Left lung (tissue), 10 donors: ENCODE results near the gene LCN12. TPM values are rescaled to one million over a fixed set of nuclear protein-coding genes. Genes with fewer than 3 reads are reported as not detected.

Source experiments
- ATAC-seq: fragments of 200-7000 bp; cut with Tn5 transposase; one replicate; pipeline ENCODE4 v1.9.1; 2020; ENCODE audit warnings: moderate library complexity
- DNase-seq, 4 donors: peaks; one replicate each; pipeline ENCODE4 v3.0.0-alpha.2; 2013 to 2020
- H3K27ac ChIP-seq, 2 donors: fragments of 200-600 bp; sonication (generic) in 1 of 2; one replicate each; pipeline versions ENCODE4 v1.5.0 to v1.8.0; 2020 to 2021
- H3K27me3 ChIP-seq, 2 donors: fragments of 200-600 bp; sonication (generic) in 1 of 2; one replicate each; pipeline versions ENCODE4 v1.5.0 to v1.8.0; 2020 to 2021
- H3K36me3 ChIP-seq, 2 donors: fragments of 200-600 bp; sonication (generic) in 1 of 2; one replicate each; pipeline versions ENCODE4 v1.5.0 to v1.8.0; 2020 to 2021
- H3K4me1 ChIP-seq, 2 donors: fragments of 200-600 bp; one replicate each; pipeline ENCODE4 v1.8.0; 2021
- H3K4me3 ChIP-seq, 2 donors: fragments of 200-600 bp; sonication (generic) in 1 of 2; one replicate each; pipeline versions ENCODE4 v1.5.0 to v1.8.0; 2020 to 2021; ENCODE audit warnings: mild to moderate bottlenecking in 1 of 2
- H3K9me3 ChIP-seq, 2 donors: fragments of 200-600 bp; sonication (generic) in 1 of 2; one replicate each; pipeline versions ENCODE4 v1.5.0 to v1.8.0; 2020 to 2021
- CTCF ChIP-seq, 2 donors: fragments of 200-600 bp; sonication (generic) in 1 of 2; IDR thresholded peaks; one replicate each; pipeline versions ENCODE4 v1.5.0 to v1.8.0; 2021; ENCODE audit warnings: antibody characterized with exemption in 2 of 2
- intact Hi-C, 2 donors: fragments of 100-400 bp; cut with DNase I; formaldehyde crosslinking; loops; one replicate each; pipeline versions ENCODE4 v1.11.2 to v1.14.2; 2022
- polyA plus RNA-seq, 6 donors: library from polyadenylated mRNA; unstranded; fragments of 120-200 nt; gene quantifications; one replicate each; pipeline ENCODE4 v1.2.1, GENCODE V29; 2013; ENCODE audit not compliant: insufficient read length in 6 of 6
- total RNA-seq, 2 donors: library from RNA; stranded (reverse); fragmentation: NEBNext Ultra II Directional; extraction: Animal tissue kit (Norgen Biotek cat#: 25700); gene quantifications; one replicate each; pipeline ENCODE4 v1.2.1, GENCODE V29; 2021
- donor health status: DM: no; HTN: yes; CAD: no.
- donor health status: DM: no; HTN: no; CAD: no.

Gene LCN12
- total and polyA plus RNA-seq, 8 donors: 2.1 to 28.0 (median 13.3) TPM

GRCh38 chr9:136992819-136993369 is 40.8 kb downstream of the LCN12 start:
- H3K27me3 ChIP-seq: peaks cover 0 to 32% of the 10 kb centered on the region in 2 donors
- H3K4me1 ChIP-seq: peaks cover 27 to 54% of the 10 kb centered on the region in 2 donors
- TF ChIP-seq CTCF (IDR thresholded peaks at IDR 0.05): no peak
- ATAC-seq (no peak), DNase-seq (no peak)
- H3K9me3 ChIP-seq: peaks cover 0 to 3% of the 10 kb centered on the region in 2 donors
- H3K27ac ChIP-seq: peak overlapping the region; percentile 87 to 96
- peaks cover 0 to 19% of the 10 kb centered on the region in 2 donors for H3K36me3 ChIP-seq
- intact Hi-C loops: no loop called here
- peak overlapping the region; percentile 70 to 97 for H3K4me3 ChIP-seq

GRCh38 chr9:136994180-136994887 is 42.3 kb downstream of the LCN12 start:
- Histone ChIP-seq H3K27me3 (peaks cover 0 to 32% of the 10 kb centered on the region in 2 donors), H3K4me1 (peaks cover 27 to 68% of the 10 kb centered on the region in 2 donors)
- no peak for DNase-seq

GRCh38 chr9:136994888-136995230 is 42.8 kb downstream of the LCN12 start:
- peaks cover 27 to 73% of the 10 kb centered on the region in 2 donors for H3K4me1 ChIP-seq
- H3K27ac ChIP-seq: no peak overlapping the region

More at GRCh38 chr9:136994180-136994887, 42.3 kb downstream of the LCN12 start:
- peaks cover 0 to 19% of the 10 kb centered on the region in 2 donors for H3K36me3 ChIP-seq
- ATAC-seq: no peak
- TF ChIP-seq CTCF (IDR thresholded peaks at IDR 0.05): no peak
- H3K9me3 ChIP-seq: peaks cover 0 to 3% of the 10 kb centered on the region in 2 donors
- H3K27ac ChIP-seq: no peak overlapping the region
- intact Hi-C loops: no loop called here
- peak overlapping the region in 1 of 2 donors; percentile 26 for H3K4me3 ChIP-seq

GRCh38 chr9:136995362-136995761 is 43.3 kb downstream of the LCN12 start:
- ATAC-seq (no peak), DNase-seq (no peak)
- Histone ChIP-seq H3K9me3 (peaks cover 0 to 3% of the 10 kb centered on the region in 2 donors), H3K4me3 (peak overlapping the region in 1 of 2 donors; percentile 26), H3K27ac (no peak overlapping the region), H3K4me1 (peaks cover 27 to 78% of the 10 kb centered on the region in 2 donors), H3K36me3 (peaks cover 0 to 19% of the 10 kb centered on the region in 2 donors), H3K27me3 (peaks cover 0 to 32% of the 10 kb centered on the region in 2 donors)
- no peak for TF ChIP-seq CTCF (IDR thresholded peaks at IDR 0.05)
- intact Hi-C loops: no loop called here

More at GRCh38 chr9:136994888-136995230, 42.8 kb downstream of the LCN12 start:
- no peak for TF ChIP-seq CTCF (IDR thresholded peaks at IDR 0.05)
- ATAC-seq: no peak
- Histone ChIP-seq H3K9me3 (peaks cover 0 to 3% of the 10 kb centered on the region in 2 donors), H3K27me3 (peaks cover 0 to 32% of the 10 kb centered on the region in 2 donors), H3K4me3 (peak overlapping the region in 1 of 2 donors; percentile 26), H3K36me3 (peaks cover 0 to 19% of the 10 kb centered on the region in 2 donors)
- DNase-seq: no peak
- intact Hi-C loops: no loop called here

- no peak for TF ChIP-seq CTCF (IDR thresholded peaks at IDR 0.05)
- intact Hi-C loops: no loop called here
- Histone ChIP-seq H3K27ac (peak overlapping the region; percentile 33 to 69), H3K9me3 (no peaks in the 10 kb centered on the region), H3K27me3 (peaks cover 0 to 32% of the 10 kb centered on the region in 2 donors), H3K4me3 (peak overlapping the region; percentile 20 to 26), H3K36me3 (peaks cover 0 to 19% of the 10 kb centered on the region in 2 donors), H3K4me1 (peaks cover 27 to 83% of the 10 kb centered on the region in 2 donors)
- DNase-seq: peak; percentile 57 to 90 (median 86)
- ATAC-seq: peak; percentile 44
Observed at GRCh38 chr9:136995772-136996311, 43.8 kb downstream of the LCN12 start.
